ENCODE measurements around the gene C1orf146.
A peak's percentile ranks its signal among the peaks of the same experiment; 100 is the strongest.
"Not testable (repeated sequence)": the region's sequence is repeated elsewhere in the genome, so short reads cannot be mapped to it uniquely, and the experiment has no call there.

The C1orf146 gene

GRCh38 chr1:92217721-92218120 lies at the start of gene C1orf146:
C1orf146 (plus strand) TSS chr1:92217915; CDS start chr1:92231421, 13,506 bp downstream.
- ATAC-seq (no peak), DNase-seq (no peak)

- no peak for ATAC-seq
- DNase-seq, result no peak
Measured at GRCh38 chr1:92168657-92169056, 49.1 kb upstream of the C1orf146 start.

DNA sequence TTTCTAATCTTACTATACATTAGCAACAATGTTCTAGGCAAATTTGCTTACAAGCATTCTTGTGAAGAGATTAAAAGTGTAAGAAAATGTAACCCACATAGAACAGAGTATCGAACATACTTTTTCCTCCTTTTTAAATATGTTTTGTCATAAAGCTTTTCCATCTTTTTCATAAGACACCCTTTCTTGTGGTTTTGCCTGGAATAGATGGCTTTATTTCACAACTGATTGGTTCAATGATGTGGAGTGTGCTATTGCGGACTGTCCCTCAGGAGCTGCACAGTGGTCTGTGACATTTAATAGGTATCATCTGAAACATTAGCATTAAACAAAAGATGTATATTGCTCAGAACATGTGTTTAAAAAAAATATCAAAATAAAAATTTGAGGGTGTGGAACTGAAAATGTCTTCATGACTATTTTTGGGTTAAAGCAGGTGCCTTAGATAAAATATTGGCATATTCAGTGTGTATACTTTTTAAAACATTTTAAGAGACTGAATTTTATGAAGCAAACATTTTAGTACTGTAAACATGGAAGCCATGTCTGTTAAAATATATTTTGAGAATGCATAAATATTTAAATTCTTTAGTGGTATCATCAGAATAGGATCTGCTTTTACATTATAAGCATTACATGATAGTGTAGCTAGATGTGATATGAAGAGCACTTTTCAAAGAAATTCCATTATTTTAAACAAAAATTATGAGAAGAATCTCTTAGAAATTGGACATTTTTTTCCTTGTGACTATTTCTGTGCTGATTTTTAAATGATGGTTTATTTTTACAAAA lies 48.3 kb upstream of the C1orf146 start:
- no peak for ATAC-seq
- DNase-seq, result no peak

DNA sequence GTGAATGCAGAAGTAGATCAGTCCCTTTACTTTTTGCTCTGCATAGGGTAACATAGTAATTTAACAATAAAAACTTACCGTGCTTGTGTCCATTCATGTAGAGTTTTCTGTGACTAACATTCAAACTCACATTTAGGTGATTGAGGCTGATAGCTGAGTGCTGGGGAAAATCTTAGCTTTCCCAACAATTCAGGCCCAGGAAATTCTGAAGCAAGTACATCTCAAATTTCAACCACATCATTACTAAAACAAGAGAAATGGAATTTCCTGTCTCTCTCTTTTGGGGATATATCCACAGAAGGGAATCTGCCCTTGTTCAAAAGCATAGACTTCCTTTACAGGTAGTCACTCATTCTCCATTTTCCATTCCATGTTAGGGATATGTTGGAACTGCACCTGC lies 33.1 kb upstream of the C1orf146 start:
- no peak for ATAC-seq
- no peak for DNase-seq

DNA sequence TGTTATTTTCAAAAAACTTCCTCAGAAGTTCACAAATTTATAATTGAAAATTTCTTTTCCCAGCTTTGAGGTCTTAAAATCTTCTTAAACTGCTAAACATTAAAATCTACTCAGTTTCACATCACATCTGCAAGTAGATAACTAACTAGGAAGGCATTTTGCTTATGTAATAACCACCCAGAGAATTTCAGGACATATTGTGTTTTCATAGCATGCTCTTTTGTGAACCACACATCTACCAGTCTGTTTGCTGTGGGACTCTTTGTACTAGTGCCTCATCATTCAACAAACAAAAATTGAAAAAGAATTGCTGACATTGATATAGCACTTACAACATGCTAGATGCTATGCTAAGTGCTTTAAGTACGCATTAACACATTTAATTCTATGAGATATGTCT lies 31.6 kb upstream of the C1orf146 start:
- ATAC-seq (no peak), DNase-seq (no peak)

DNA sequence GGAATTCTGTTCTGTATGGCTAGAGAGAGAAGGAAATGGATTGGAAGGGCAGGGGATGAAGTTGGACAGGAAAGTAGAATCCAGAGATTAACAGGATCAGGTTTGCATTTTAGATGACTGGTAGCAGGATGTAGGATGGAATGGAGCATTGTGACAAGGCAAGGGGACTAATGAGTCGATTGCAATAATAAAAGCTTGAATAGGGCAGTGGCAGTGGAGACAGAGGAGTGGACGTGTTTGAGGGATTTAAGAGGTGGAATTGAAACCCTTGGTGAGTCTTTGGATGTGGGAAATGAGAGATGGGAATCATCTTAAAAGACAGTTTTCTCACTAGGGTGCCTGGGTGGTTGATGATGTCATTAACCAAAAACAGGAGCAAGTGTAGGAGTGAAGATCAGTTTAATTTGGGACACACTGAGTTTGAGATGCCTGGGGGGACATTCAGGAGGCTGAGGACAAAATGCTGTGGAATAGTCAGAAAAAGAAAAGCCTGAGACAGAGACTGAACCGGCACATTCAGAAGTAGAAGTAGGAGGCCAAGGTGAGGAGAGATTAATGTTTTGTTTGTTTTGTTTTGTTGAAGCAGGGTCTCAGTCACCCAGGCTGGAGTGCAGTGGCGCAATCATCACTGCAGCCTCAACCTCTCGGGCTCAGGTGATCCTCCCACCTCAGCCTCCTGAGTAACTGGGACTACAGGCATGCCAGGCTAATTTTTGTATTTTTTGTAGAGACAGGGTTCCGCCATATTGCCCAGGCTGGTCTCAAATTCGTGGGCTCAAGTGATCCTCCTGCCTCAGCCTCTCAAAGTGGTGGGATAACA lies 29.1 kb upstream of the C1orf146 start:
- DNase-seq, result no peak
- ATAC-seq, result no peak

- DNase-seq (no peak), ATAC-seq (no peak)
Measured at GRCh38 chr1:92191726-92192125, 26.0 kb upstream of the C1orf146 start.

DNA sequence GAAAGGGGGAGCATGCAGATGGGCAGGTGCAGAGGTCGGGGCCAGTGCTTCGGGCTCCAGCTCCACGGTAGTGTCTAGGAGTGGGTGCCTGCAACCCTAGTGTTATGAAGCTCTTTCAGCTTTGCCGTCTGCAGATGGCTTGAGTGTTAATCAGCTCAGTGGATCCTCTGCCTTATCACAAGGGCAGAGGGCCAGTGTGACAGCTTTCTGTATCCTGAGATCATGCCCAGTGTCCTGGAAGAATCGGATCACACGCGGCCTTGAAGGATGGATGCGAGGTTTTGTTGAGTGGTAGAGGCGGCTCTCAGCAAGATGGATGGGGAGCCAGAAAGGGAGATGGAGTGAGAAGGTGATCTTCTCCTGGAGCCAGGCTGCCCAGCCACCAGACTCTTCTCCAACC lies 25.5 kb upstream of the C1orf146 start:
- ATAC-seq (no peak), DNase-seq (no peak)

GRCh38 chr1:92194511-92194910 lies 23.2 kb upstream of the C1orf146 start:
- no peak for ATAC-seq
- DNase-seq, result no peak

DNA sequence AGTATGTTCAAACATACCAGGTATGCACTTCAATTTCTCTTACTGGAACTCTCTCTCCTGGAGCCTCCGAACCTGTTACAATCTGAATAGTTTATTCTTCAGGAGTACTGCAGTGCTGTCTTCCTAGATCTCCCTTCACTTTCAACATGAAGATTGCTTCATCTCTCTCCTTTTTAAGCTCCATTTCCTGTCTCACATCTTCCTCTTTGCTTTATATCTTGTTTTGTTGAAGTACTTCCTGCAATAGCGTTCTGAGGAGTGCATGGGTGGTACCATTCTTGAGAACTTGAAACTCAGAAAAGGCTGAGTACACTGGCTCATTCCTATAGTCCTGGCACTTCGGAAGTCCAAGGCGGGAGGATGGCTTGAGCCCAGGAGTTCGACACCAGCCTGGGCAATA lies 15.7 kb upstream of the C1orf146 start:
- no peak for DNase-seq
- no peak for ATAC-seq

DNA sequence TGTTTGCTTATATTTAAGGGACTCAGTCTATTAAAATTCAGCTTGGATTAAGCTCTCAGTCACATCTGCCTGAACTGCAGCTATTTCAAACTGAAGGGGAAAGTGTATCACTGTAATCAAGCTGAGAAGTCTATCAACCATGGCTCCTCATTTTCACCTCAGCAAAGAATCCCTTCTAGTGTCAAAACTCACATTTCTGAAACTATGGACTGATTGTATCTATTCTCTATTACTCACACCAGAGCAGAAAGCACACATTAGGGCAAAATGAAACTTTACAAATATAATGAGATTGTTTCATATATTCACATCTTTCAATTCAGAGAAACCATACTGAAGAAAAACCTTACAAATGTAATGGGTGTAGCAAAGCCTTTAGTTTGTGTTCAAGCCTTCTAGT lies 14.6 kb upstream of the C1orf146 start:
- no peak for DNase-seq
- no peak for ATAC-seq

DNA sequence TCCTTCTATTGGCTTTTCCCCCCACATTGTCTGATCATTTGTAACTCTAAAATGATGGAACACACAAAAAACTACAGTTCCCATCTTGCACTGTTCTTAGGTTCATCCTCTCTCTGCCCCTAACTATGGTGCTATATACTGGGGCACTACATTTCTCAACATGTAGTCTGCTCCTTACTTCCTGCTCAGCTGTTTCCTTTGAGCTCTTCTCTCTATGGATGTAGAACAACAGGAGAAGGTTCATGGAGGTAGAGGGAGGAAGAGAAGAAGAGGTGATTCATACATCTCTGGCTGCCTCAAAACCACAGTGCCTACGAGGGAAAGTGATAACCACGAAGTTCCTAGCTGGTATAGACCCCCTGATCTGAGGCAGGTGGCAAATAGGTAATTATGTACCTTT lies 7.0 kb upstream of the C1orf146 start:
- DNase-seq, result no peak
- ATAC-seq, result peak; percentile 40

GRCh38 chr1:92211166-92211565 lies 6.5 kb upstream of the C1orf146 start:
- DNase-seq (no peak), ATAC-seq (no peak)

GRCh38 chr1:92218559-92218958 lies 844 bp downstream of the C1orf146 start:
- ATAC-seq (no peak), DNase-seq (no peak)

DNA sequence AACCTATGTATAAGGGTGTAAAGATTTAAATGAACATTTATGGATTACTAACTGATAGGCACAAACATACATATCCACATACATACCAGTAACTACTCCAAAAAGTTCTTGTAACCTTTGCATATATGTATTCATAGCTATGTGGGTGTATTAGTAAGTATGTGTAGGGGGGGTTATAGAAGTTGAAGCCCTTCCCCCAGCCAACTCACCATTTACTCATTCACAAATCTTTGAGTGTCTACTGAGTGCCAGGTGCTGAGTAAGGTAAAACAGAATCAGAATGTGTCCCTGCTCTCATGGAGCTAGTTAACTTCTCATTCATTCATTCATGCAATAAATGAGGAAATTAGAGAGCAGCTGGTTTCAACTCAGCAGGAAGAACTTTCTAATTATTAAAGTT lies 1.3 kb downstream of the C1orf146 start:
- DNase-seq, result no peak
- ATAC-seq, result no peak

- DNase-seq, result no peak
- ATAC-seq, result no peak
Measured at GRCh38 chr1:92228401-92228800, 10.7 kb downstream of the C1orf146 start.

- ATAC-seq (no peak), DNase-seq (no peak)
Measured at GRCh38 chr1:92230736-92231135, 13.0 kb downstream of the C1orf146 start.

GRCh38 chr1:92240034-92240433 lies 22.3 kb downstream of the C1orf146 start:
- no peak for ATAC-seq

GRCh38 chr1:92244376-92244775 lies 26.7 kb downstream of the C1orf146 start:
- ATAC-seq (no peak), DNase-seq (no peak)

More at GRCh38 chr1:92240034-92240433, 22.3 kb downstream of the C1orf146 start:
- DNase-seq, result no peak

DNA sequence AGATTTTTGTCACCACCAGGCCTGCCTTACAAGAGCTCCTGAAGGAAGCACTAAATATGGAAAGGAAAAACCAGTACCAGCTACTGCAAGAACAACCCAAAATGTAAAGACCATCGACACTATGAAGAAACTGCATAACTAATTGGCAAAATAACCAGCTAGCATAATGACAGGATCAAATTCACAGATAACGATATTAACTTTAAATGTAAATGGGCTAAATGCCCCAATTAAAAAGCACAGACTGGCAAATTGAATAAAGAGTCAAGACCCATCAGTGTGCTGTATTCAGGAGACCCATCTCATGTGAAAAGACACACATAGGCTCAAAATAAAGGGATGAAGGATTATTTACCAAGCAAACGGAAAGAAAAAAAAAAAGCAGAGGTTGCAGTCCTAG lies 37.0 kb downstream of the C1orf146 start:
- ATAC-seq, DNase-seq: not testable (repeated sequence)

GRCh38 chr1:92259350-92259749 lies 41.6 kb downstream of the C1orf146 start:
- no peak for DNase-seq
- ATAC-seq, result no peak

- ATAC-seq (no peak), DNase-seq (no peak)
Measured at GRCh38 chr1:92262516-92262915, 44.8 kb downstream of the C1orf146 start.

- DNase-seq, result no peak
- ATAC-seq, result no peak
Measured at GRCh38 chr1:92273039-92273438, 55.3 kb downstream of the C1orf146 start.

GRCh38 chr1:92274939-92275338 lies 57.2 kb downstream of the C1orf146 start:
- ATAC-seq (no peak), DNase-seq (no peak)

All from stimulated activated naive CD8-positive, alpha-beta T cell treated with anti-CD3 and anti-CD28 coated beads, Interleukin-15, Interleukin-2, amounts not matched to agents 100 U/mL and 50 U/mL, for 24 hours (primary cell).